Myocyte (in vitro differentiated cells): ENCODE results near the gene LAIR1. TPM values are rescaled to one million over a fixed set of nuclear protein-coding genes. Genes with fewer than 3 reads are reported as not detected.
"Not testable (repeated sequence)": the region's sequence is repeated elsewhere in the genome, so short reads cannot be mapped to it uniquely, and the experiment has no call there.

Experiments
- DNase-seq: peaks from one replicate; pipeline ENCODE4 v3.0.0-alpha.2; 2012; ENCODE audit warnings: low read depth
- total RNA-seq: library from RNA; depleted of rRNA; stranded (reverse); fragments of >200 nt; gene quantifications from 2 replicates; pipeline ENCODE4 v1.2.3, GENCODE V29; 2014

The LAIR1 gene
- total RNA-seq, 1 donor from 2014 or later, result not detected

- no peak for DNase-seq
These were observed 12.0 kb upstream of the LAIR1 start for GRCh38 chr19:54376610-54377285.

DNA sequence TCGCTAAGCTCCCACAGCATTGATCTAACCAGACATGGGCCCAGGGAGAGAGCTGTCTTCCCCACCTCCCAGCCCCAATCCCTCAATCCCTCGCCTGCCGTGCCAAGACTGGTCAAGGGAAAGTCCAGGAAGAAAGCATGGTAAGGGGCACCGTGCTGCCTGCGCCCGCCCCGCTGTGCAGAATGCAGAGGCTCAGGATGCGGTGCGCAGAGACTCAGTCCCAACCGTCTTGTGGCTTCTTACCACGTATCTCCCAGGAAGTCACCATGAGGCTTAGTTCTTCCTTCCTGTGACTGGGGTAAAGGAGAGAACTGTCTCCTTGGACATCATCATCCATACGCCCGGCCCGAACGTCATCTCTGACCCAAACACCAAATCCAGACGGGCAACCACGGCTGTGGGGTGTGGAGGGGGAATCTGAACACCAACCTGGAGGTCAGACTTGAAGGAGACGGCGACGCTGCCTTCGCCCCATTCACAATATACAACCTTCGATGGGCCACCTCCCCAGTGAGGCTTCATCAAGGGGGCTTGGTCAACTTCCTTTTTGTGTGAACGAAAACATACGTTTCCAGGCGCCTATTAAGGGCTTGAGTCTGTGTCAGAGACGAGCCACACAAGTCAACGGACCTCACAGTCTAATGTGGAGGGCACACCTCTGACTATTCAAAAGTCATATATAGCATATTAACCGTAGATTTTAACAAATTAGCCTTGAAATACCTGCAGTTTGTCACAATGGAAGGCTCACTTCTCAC is 10.6 kb upstream of the LAIR1 start:
- DNase-seq, result not testable (repeated sequence)

GRCh38 chr19:54373781-54374631 is 9.3 kb upstream of the LAIR1 start:
- no peak for DNase-seq

GRCh38 chr19:54371453-54371852 is 6.7 kb upstream of the LAIR1 start:
- DNase-seq, result not testable (repeated sequence)

- DNase-seq, result not testable (repeated sequence)
These were observed 5.7 kb upstream of the LAIR1 start for GRCh38 chr19:54370434-54370796.

- DNase-seq, result not testable (repeated sequence)
These were observed 5.1 kb upstream of the LAIR1 start for GRCh38 chr19:54369688-54370433.

- no peak for DNase-seq
These were observed 4.5 kb upstream of the LAIR1 start for GRCh38 chr19:54369082-54369687.

DNA sequence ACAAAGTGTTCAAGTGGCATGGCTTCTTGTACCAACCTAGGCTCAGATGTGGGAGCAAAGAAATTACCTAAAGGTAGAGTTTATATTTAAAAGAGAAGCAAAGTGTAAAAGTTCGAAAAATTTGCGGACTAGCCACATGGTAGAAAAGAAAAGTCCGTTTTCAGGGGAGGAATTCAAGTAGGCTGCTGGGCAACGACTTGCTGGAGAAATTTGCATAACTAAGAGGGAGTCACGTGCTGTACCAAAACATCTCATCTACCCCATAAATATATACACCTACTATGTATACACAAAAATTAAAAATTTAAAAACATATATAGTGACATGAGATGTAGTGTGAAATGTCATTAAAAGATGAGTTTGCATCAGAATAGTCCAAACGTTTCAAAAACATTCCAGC is 2.1 kb upstream of the LAIR1 start:
- DNase-seq, result no peak

GRCh38 chr19:54365798-54366197 is 1.1 kb upstream of the LAIR1 start:
- DNase-seq, result not testable (repeated sequence)

DNA sequence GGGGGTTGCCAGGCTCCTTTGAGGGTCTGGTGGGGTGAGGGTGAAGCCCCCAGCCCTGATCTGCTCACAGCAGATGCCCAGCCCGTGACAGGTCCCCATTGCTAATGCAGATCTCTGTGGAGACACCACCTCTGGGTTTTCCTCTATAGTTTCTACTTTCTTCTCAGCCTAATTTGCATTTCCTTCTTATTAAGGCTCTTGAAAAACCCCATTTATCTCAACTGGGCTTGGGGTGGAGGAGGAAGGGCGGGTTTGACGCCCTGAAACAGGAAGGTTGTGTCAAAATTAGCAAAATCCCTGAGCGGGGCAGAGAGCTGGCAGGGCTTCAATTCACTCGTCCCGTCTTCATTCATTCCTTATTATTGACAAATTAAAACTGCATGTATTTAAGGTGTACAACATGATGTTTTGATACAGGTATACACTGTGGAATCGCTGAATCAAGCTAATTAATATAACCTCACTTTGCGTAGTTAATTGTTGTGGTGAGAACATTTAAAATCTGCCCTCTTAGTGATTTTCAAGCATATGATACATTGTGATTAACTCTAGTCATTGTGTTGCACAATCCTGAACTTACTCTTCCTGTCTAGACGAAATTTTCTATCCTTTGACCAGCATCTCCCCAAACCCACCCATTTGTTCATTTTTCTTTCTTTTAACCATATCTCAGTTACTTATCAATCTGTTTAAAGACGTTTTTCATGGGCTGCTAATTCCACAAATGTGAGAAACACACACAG is 2.9 kb downstream of the LAIR1 start:
- DNase-seq, result not testable (repeated sequence)

- not testable (repeated sequence) for DNase-seq
These were observed 5.4 kb downstream of the LAIR1 start for GRCh38 chr19:54359149-54359820.

DNA sequence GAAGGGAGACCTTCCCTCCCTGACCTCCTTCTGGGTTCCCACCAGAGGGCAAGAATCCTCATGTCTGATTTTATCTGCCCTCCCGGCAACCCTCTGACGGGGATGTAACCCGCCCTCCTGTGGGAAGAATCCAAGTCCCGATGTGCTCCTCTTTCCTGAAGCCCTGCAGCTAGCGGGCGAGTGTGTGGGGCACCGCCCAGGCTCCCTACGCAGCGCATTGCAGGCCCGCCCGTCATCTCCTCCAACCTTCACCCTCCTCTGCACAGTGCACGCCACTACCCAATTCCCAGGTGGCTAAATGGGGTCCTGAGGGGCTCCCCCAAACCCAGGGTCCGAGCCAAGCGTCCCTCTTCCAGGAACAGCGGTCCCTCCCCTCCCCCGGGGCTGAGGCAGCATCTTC is 7.3 kb downstream of the LAIR1 start:
- DNase-seq, result no peak

DNA sequence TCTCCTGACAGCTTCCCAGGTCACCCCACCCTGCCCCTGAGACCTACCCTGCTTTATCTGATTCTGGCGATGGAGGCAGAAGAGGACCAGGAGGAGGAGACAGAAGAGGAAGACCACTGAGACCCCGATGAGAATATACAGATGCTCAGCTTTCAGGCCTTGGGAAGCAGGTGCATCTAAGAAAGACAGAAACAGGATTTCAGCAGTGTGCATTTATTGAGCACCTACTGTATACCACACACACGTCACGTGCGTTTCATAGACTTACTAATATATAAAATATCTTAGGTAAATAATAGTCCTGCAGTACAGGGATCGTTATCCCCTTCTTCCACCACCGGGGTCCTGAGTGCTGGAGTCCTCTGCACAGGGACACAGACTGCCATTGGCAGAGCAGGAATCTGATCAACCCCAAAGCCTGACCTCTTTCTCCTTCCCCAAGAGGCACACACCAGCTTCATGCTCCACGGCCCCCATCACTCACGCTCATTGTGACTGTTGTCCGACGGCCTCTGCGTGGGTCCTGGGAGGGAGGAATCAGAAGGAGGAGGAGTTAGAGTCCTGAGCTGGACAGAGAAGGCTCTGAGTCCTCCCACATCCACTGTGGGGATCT is 8.2 kb downstream of the LAIR1 start:
- DNase-seq, result no peak

- DNase-seq, result no peak
These were observed 9.1 kb downstream of the LAIR1 start for GRCh38 chr19:54355675-54356074.

- no peak for DNase-seq
These were observed 10.0 kb downstream of the LAIR1 start for GRCh38 chr19:54354761-54355160.

- no peak for DNase-seq
These were observed 12.2 kb downstream of the LAIR1 start for GRCh38 chr19:54352546-54352945.

- no peak for DNase-seq
These were observed 12.7 kb downstream of the LAIR1 start for GRCh38 chr19:54352041-54352440.

DNA sequence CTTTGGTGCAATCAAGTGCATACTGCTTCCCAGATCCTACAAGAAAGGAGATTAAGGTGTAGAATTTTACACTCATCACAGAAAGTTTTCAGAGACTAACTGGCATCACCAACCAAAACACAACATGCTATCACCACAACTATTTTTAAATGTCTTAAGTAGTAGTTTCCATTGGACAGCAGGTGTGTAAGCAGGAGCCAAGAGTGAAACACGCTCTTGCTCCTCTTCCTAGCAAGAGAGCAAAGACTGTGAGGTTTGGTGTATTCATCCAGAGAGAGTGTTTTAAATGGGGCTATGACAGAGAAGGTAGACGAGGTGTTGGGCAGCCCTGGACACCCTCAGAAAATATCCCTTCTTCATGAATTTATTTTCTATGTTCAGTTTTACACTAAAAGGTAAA is 13.3 kb downstream of the LAIR1 start:
- DNase-seq, result no peak

GRCh38 chr19:54345938-54346386 is 18.8 kb downstream of the LAIR1 start:
- DNase-seq, result no peak
